Parietal lobe (tissue), 1 donor: ENCODE measurements around the gene DCAF10. TPM values are rescaled to one million over a fixed set of nuclear protein-coding genes. Genes with fewer than 3 reads are reported as not detected.

Experiments used
- total RNA-seq: library from RNA; depleted of rRNA; stranded (reverse); fragments of >200 nt; gene quantifications from one replicate; pipeline ENCODE4 v1.2.3, GENCODE V29; 2014

Gene DCAF10, protein sequence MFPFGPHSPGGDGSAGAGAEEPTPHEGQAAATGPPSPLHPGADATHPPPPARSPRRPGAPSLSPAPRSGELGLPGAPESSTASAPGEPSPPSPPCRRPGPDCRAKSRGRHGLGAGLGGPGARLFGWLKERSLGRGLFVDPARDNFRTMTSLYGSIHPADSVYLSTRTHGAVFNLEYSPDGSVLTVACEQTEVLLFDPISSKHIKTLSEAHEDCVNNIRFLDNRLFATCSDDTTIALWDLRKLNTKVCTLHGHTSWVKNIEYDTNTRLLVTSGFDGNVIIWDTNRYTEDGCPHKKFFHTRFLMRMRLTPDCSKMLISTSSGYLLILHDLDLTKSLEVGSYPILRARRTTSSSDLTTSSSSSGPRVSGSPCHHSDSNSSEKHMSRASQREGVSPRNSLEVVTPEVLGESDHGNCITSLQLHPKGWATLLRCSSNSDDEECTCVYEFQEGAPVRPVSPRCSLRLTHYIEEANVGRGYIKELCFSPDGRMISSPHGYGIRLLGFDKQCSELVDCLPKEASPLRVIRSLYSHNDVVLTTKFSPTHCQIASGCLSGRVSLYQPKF
- 39.4 TPM for total RNA-seq

GRCh38 chr9:37800631-37801286 is at the start of gene DCAF10:
TSS of gene DCAF10 (plus strand) at chr9:37800797. CDS start at chr9:37800867, 70 bp downstream.

DNA sequence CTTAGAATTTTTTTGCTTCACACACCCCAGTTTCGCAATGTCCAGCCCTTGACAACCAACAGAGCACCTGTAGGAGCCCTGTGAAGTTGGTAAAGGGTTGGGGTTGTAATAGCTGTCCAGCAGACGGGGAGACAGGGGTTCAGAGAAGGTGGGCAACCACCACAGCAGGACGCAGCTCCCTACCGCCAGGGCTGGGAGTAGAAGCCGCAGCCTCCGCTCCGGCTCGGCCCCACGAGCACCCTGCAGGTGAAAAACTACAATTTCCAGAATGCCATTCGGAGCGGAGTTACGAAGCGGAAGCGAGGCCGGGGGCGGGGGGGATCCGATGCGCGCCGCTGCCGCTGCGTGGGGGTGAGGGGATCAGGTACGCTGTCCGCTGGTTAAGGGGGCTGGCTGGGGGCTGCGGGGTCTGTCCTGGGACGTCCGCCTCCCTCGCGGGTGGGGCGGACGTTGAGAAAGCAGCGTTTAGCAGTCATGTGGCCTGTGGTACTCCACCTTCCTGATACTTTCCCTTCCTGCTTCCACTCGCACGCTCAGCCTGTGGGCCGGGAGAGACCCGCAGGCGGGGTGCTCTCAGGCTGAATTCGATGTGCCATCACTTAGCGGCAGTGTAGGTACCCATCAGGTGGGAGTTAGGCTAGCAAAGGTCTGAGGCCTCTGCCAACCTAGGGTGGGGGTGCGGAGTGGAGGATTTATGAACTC is 47.0 kb upstream of the DCAF10 start, which contains the start of gene TRMT10B:
Gene TRMT10B (plus strand): TSS at position 317 of the 702 bp plus-strand sequence. CDS start 8,127 bp downstream, outside the sequence.

GRCh38 chr9:37784616-37785483 is 15.7 kb upstream of the DCAF10 start, which contains the start of gene EXOSC3:
TSS of gene EXOSC3 (minus strand) at chr9:37785064. CDS start at chr9:37785044, 20 bp downstream.

GRCh38 chr9:37903647-37904444 is 103.2 kb downstream of the DCAF10 start, which contains the start of gene SLC25A51:
TSS of gene SLC25A51 (minus strand) at chr9:37904127. CDS start at chr9:37888550, 15,577 bp downstream.

Other genes starting within 250 kb of the DCAF10 start
- 17.5 TPM for gene FBXO10, start 224.4 kb upstream of the DCAF10 start, total RNA-seq
- 81.7 TPM for gene TOMM5, start 208.2 kb upstream of the DCAF10 start, total RNA-seq
- gene FRMPD1, start 149.8 kb upstream of the DCAF10 start, total RNA-seq = 1.3 TPM
- 7.8 TPM for gene TRMT10B, start 47.0 kb upstream of the DCAF10 start, total RNA-seq
- 107 TPM for gene EXOSC3, start 15.7 kb upstream of the DCAF10 start, total RNA-seq
- gene SLC25A51, start 103.3 kb downstream of the DCAF10 start, total RNA-seq = 108 TPM